Thoracic aorta endothelial cell (primary cell): ENCODE measurements around the gene THUMPD3. TPM values are rescaled to one million over a fixed set of nuclear protein-coding genes. Genes with fewer than 3 reads are reported as not detected.

ENCODE experiments used
- total RNA-seq: library from RNA; depleted of rRNA; stranded (reverse); fragments of >200 nt; gene quantifications from 2 replicates; pipeline ENCODE4 v1.2.3, GENCODE V29; 2012

The THUMPD3 gene, protein sequence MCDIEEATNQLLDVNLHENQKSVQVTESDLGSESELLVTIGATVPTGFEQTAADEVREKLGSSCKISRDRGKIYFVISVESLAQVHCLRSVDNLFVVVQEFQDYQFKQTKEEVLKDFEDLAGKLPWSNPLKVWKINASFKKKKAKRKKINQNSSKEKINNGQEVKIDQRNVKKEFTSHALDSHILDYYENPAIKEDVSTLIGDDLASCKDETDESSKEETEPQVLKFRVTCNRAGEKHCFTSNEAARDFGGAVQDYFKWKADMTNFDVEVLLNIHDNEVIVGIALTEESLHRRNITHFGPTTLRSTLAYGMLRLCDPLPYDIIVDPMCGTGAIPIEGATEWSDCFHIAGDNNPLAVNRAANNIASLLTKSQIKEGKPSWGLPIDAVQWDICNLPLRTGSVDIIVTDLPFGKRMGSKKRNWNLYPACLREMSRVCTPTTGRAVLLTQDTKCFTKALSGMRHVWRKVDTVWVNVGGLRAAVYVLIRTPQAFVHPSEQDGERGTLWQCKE
- 28.3 and 29.4 TPM in 2 replicates for total RNA-seq

DNA sequence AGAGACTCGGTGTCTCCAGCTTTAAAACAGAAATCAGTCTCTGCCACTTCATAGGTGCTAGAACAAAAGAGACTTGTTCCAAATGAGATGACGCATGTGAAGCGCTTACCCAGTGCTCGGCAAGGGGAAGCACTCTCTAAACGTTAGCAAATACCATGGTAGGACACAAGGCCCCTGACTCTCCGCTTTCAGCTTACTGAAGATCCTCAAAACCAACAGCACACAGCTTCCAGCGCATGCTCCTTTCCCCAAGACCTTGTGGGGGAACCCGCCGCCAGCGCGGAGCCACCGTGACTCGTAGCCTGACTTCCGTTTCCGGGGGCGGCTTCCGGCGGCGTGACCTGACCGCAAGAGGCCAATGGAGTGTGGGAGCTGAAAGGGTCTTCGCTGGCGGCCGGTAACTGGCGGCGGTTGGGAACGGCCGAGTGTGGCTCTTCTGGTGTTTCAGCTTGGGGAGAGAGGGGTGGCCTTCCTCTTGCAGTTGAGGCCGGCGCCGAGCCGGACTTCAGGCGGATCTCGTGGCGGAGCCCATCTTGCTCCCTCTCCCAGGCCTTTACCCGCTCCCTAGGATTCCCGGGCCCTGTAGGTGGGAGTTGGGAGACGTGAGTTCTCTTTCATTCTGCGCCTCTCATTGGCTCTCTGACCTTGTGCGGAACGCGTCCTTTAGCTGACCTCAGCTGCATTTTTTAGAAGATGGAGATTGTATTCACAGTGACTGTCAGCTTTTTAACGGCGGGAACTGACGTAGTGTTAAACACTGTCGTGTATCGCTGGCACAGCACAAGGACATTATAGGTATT lies at the start of gene THUMPD3:
TSS of gene THUMPD3 (plus strand) at position 324 of the 800 bp plus-strand sequence. CDS start 2,015 bp downstream, outside the sequence.

DNA sequence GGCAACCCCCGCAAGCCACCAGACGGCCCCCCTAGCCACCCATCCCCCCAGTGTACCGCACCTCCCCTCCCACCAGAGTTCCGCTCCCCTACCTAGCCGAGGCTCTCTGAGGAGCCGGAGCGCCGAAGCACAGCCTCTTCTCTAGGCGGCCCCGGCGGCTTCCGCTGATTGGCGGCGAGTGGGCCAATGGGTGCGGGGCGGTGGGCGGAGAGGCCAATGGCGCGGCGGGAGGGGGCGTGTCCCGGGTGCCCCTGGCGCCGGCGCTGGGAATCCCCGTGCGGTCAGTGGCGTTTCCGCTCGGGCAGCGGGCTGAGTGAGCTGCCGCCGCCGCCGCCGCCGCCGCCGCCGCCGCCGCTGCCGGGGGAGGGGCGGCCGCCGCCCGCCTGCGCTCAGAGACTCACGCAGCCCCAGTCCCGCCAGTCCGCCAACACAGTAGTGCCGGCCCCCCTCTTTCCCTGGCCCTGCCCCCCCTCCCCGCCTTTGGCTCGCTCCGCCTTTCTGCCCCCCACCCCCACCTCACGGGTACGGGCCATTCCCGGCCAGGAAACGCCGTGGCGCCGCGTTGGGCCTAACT lies 34.6 kb downstream of the THUMPD3 start, which contains the start of gene SETD5:
TSS of gene SETD5 (plus strand) at position 284 of the 574 bp plus-strand sequence. CDS start 31,324 bp downstream, outside the sequence.

Other genes with a start within 250 kb of the THUMPD3 start
- gene SRGAP3, start 113.4 kb upstream of the THUMPD3 start, total RNA-seq: under 0.01 and 0.53 TPM in 2 replicates
- 123 and 141 TPM in 2 replicates for gene SETD5, start 34.6 kb downstream of the THUMPD3 start, total RNA-seq
- gene LHFPL4, start 190.8 kb downstream of the THUMPD3 start, total RNA-seq: not detected in 2 replicates